SU-DHL-6 (cell line): Measurements from ENCODE around the gene HMX1.

Experiments used
- H2AFZ ChIP-seq: fragments of 200-600 bp; sonication (generic); 2 replicates; pipeline ENCODE4 v1.6.1; 2014; ENCODE audit warnings: low read depth, mild to moderate bottlenecking, moderate library complexity, mixed read lengths, antibody characterized with exemption, low read length; ENCODE audit not compliant: severe bottlenecking
- H3F3A ChIP-seq: fragments of 200-600 bp; shearing (Covaris generic); 2 replicates; pipeline ENCODE4 v1.6.0; 2016; ENCODE audit warnings: antibody characterized with exemption, mild to moderate bottlenecking; ENCODE audit not compliant: insufficient read depth
- H3K27ac ChIP-seq: fragments of 200-600 bp; sonication (generic); 2 replicates; pipeline ENCODE4 v1.5.1; 2016; ENCODE audit warnings: low read depth, mild to moderate bottlenecking, low read length, moderate library complexity, mixed read lengths
- H3K27me3 ChIP-seq: fragments of 200-600 bp; sonication (generic), shearing (Covaris generic); 2 replicates; pipeline ENCODE4 v1.6.0; 2014; ENCODE audit warnings: mild to moderate bottlenecking, low read length
- H3K36me3 ChIP-seq: fragments of 200-600 bp; sonication (generic); 2 replicates; pipeline ENCODE4 v1.6.1; 2014; ENCODE audit warnings: mild to moderate bottlenecking, low read length, mixed read lengths
- H3K4me2 ChIP-seq: fragments of 300-600, 200-600 bp; shearing (Covaris generic), sonication (generic); 2 replicates; pipeline ENCODE4 v1.6.0; 2014; ENCODE audit warnings: low read length, low read depth, mild to moderate bottlenecking; ENCODE audit not compliant: poor library complexity, severe bottlenecking
- H3K4me3 ChIP-seq: fragments of 200-600 bp; sonication (generic); 2 replicates; pipeline ENCODE4 v1.5.1; 2014; ENCODE audit warnings: antibody characterized with exemption, low read length, mild to moderate bottlenecking, mixed read lengths; ENCODE audit not compliant: insufficient read depth, poor library complexity, severe bottlenecking
- H3K79me2 ChIP-seq: fragments of 200-600 bp; sonication (generic); 2 replicates; pipeline ENCODE4 v1.6.1; 2014; ENCODE audit warnings: mild to moderate bottlenecking, low read length, moderate library complexity; ENCODE audit not compliant: insufficient read depth
- H3K9ac ChIP-seq: fragments of 200-600 bp; sonication (generic); 2 replicates; pipeline ENCODE4 v1.7.0; 2014; ENCODE audit warnings: mild to moderate bottlenecking, low read length
- H3K9me2 ChIP-seq: fragments of 200-600 bp; sonication (generic); replicated peaks from 2 replicates; pipeline ENCODE4 v1.6.1; 2014; ENCODE audit warnings: low read length; ENCODE audit not compliant: insufficient read depth
- H3K9me3 ChIP-seq: fragments of 200-600 bp; sonication (generic); 2 replicates; pipeline ENCODE4 v1.6.1; 2014; ENCODE audit warnings: low read length, mixed read lengths; ENCODE audit not compliant: insufficient read depth
- H4K20me1 ChIP-seq: fragments of 200-600 bp; sonication (generic); 2 replicates; pipeline ENCODE4 v1.6.1; 2014; ENCODE audit warnings: low read depth, mild to moderate bottlenecking, antibody characterized with exemption, low read length, moderate library complexity, mixed read lengths
- CTCF ChIP-seq: fragments of 200-600 bp; sonication (generic); IDR thresholded peaks from one replicate; pipeline ENCODE4 v1.5.1; 2017; ENCODE audit warnings: antibody characterized with exemption, mild to moderate bottlenecking, low read length, moderate library complexity; ENCODE audit not compliant: insufficient read depth, poor library complexity, severe bottlenecking
- EZH2phosphoT487 ChIP-seq: fragments of 200-600 bp; sonication (generic), shearing (Covaris generic); conservative IDR thresholded peaks from 2 replicates; pipeline ENCODE4 v1.6.1; 2018; ENCODE audit warnings: mild to moderate bottlenecking, antibody characterized with exemption, low read length, moderate library complexity, mixed read lengths

The HMX1 gene

GRCh38 chr4:8904666-8905065, 33.0 kb upstream of the HMX1 start:
- Histone ChIP-seq H3K36me3 (no peaks in the 10 kb centered on the region), H3K9me3 (no peaks in the 10 kb centered on the region)

GRCh38 chr4:8904041-8904501, 32.4 kb upstream of the HMX1 start:
- Histone ChIP-seq H3K4me2 (no peak overlapping the region), H2AFZ (no peak overlapping the region)

More at GRCh38 chr4:8904666-8905065, 33.0 kb upstream of the HMX1 start:
- H3K27ac ChIP-seq: no peak overlapping the region
- no peak for TF ChIP-seq EZH2phosphoT487
- no peak for TF ChIP-seq CTCF
- H3F3A ChIP-seq: no peaks in the 10 kb centered on the region
- H3K9ac ChIP-seq: no peak overlapping the region
- no peak overlapping the region for H3K4me2 ChIP-seq
- no peaks in the 10 kb centered on the region for H4K20me1 ChIP-seq
- H3K79me2 ChIP-seq: no peaks in the 10 kb centered on the region
- H3K4me3 ChIP-seq: no peak overlapping the region
- H3K27me3 ChIP-seq: no peaks in the 10 kb centered on the region
- H3K9me2 ChIP-seq: no peaks in the 10 kb centered on the region
- H2AFZ ChIP-seq: no peak overlapping the region

GRCh38 chr4:8901335-8901734, 29.7 kb upstream of the HMX1 start:
- Histone ChIP-seq H3K4me3 (no peak overlapping the region), H3K79me2 (no peaks in the 10 kb centered on the region), H3K27ac (no peak overlapping the region), H4K20me1 (no peaks in the 10 kb centered on the region), H3K27me3 (no peaks in the 10 kb centered on the region), H3K9me2 (no peaks in the 10 kb centered on the region), H3K9ac (no peak overlapping the region), H3K36me3 (no peaks in the 10 kb centered on the region), H3K4me2 (no peak overlapping the region), H3K9me3 (no peaks in the 10 kb centered on the region), H2AFZ (no peak overlapping the region), H3F3A (no peaks in the 10 kb centered on the region)
- TF ChIP-seq EZH2phosphoT487: no peak
- no peak for TF ChIP-seq CTCF

More at GRCh38 chr4:8904041-8904501, 32.4 kb upstream of the HMX1 start:
- Histone ChIP-seq H3K36me3 (no peaks in the 10 kb centered on the region), H3K27ac (no peak overlapping the region), H3F3A (no peaks in the 10 kb centered on the region), H3K27me3 (no peaks in the 10 kb centered on the region), H3K9me2 (no peaks in the 10 kb centered on the region), H3K9ac (no peak overlapping the region), H3K79me2 (no peaks in the 10 kb centered on the region), H3K9me3 (no peaks in the 10 kb centered on the region), H4K20me1 (no peaks in the 10 kb centered on the region), H3K4me3 (no peak overlapping the region)
- TF ChIP-seq CTCF (no peak), EZH2phosphoT487 (no peak)
